NT2/D1 (cell line): ENCODE data around the gene SEC24C.
"Not testable (repeated sequence)": the region's sequence is repeated elsewhere in the genome, so short reads cannot be mapped to it uniquely, and the experiment has no call there.

Source experiments
- DNase-seq: peaks from one replicate; pipeline ENCODE4 v3.0.0-alpha.2; 2011; ENCODE audit warnings: low read depth, low spot score
- H3K27me3 ChIP-seq: 2 replicates; pipeline ENCODE4 v1.6.0; 2011; ENCODE audit warnings: mild to moderate bottlenecking; ENCODE audit not compliant: insufficient read length, insufficient read depth
- H3K36me3 ChIP-seq: 2 replicates; pipeline ENCODE4 v1.6.1; 2011; ENCODE audit warnings: mild to moderate bottlenecking, low read length, mixed read lengths; ENCODE audit not compliant: insufficient read depth, insufficient read length
- H3K4me1 ChIP-seq: 2 replicates; pipeline ENCODE4 v1.5.1; 2011; ENCODE audit not compliant: insufficient read depth, insufficient read length
- H3K4me3 ChIP-seq: 2 replicates; pipeline ENCODE4 v1.5.1; 2011; ENCODE audit warnings: low read depth; ENCODE audit not compliant: insufficient read length
- H3K9ac ChIP-seq: 2 replicates; pipeline ENCODE4 v1.6.0; 2011; ENCODE audit warnings: low read depth; ENCODE audit not compliant: insufficient read length
- H3K9me3 ChIP-seq: 2 replicates; pipeline ENCODE4 v1.5.1; 2011; ENCODE audit warnings: mild to moderate bottlenecking, low read length; ENCODE audit not compliant: insufficient read depth
- SUZ12 ChIP-seq: IDR thresholded peaks from 2 replicates; pipeline ENCODE4 v1.6.1; 2011; ENCODE audit not compliant: insufficient read length, insufficient read depth; ENCODE audit errors: extremely low read depth
- YY1 ChIP-seq: IDR thresholded peaks from 2 replicates; pipeline ENCODE4 v1.6.1; 2011; ENCODE audit not compliant: insufficient read length, insufficient read depth
- ZNF274 ChIP-seq: IDR thresholded peaks from 2 replicates; pipeline ENCODE4 v1.6.1; 2011; ENCODE audit warnings: mild to moderate bottlenecking, low read depth, low read length

Gene SEC24C

DNA sequence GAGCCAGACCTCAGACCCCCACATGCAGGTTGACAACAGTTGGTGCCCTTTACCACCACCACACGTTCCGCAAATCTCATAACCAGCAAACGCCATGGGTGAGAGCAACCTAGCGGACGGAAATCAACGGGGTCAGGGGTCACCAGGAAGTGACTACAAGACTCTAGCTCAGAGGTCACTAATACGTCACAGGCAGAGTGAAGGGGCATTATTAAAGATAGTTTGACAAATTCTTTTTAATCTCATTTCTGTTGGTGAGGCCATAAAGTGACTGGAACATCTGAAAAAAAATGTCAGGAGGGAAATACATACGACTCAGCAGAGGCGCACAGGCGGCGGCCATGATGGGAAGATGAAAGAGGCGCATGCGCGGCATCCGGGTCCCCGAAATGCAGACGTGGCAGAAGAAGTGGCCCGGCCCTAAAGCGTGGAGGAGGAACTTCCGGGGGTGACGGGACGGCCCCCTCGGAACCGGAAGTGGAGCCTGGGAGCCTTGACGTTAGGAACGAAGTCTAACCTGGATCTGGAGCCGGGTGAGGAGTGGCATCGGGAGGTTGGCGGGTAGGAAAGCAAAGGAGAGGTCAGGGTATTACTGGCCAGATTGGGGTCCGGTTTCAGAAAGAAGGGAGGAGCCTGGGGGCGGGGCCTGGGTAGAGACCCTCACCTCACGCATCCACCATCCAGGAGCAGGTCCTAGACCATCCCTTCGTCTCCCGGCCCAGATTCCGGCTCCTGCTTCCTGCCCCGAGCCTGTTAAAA is at the start of gene SEC24C:
Gene SEC24C, plus strand, starts transcription at position 468 of the 759 bp plus-strand sequence. CDS start 2,461 bp downstream, outside the sequence.
- DNase-seq, result peak; percentile 84
- H3K9ac ChIP-seq, result peak within 1 kb of the TSS; percentile 82
- H3K27me3 ChIP-seq, result no peaks in the 10 kb centered on the region
- peaks cover 28% of the 10 kb centered on the region for H3K36me3 ChIP-seq
- no peaks in the 10 kb centered on the region for H3K4me1 ChIP-seq
- H3K4me3 ChIP-seq, result peak within 1 kb of the TSS; percentile 86
- no peaks in the 10 kb centered on the region for H3K9me3 ChIP-seq
- no peak for TF ChIP-seq SUZ12
- TF ChIP-seq YY1, result peak; percentile 79
- no peak for TF ChIP-seq ZNF274

- H3K9ac ChIP-seq, H3K27me3 ChIP-seq, H3K4me3 ChIP-seq, H3K4me1 ChIP-seq, H3K9me3 ChIP-seq, DNase-seq, H3K36me3 ChIP-seq: not testable (repeated sequence)
These were observed 48.9 kb upstream of the SEC24C start for GRCh38 chr10:73695302-73695701.

DNA sequence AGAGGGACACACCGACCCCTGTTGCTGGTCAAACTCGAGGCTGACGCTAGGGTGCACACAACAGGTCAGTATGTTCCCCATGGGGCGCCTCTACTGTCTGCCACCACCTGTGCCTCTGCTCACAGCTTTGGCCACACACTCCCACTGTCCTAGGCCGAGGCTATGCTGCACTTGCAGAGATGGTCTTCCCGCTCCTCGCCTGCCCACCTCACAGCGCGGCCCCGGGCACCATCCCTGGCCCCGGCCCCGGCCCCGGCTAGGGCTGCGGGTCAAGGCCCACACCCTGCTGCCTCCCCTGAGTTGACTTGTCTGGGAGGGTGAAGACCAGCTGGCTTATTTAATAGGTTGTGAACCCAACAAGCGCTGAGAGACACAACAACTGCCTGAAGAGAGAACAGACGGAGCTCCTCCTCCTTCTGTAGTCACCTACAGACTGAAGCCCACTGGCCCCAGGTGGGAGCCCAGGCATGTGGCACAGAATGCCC is 46.5 kb upstream of the SEC24C start, which contains the start of gene AGAP5:
Gene AGAP5, minus strand, starts transcription at position 435 of the 485 bp plus-strand sequence. Its CDS starts 354 bp downstream, at position 81.
- H3K4me1 ChIP-seq, H3K27me3 ChIP-seq, H3K36me3 ChIP-seq, H3K9ac ChIP-seq, H3K9me3 ChIP-seq, DNase-seq, H3K4me3 ChIP-seq: not testable (repeated sequence)

DNA sequence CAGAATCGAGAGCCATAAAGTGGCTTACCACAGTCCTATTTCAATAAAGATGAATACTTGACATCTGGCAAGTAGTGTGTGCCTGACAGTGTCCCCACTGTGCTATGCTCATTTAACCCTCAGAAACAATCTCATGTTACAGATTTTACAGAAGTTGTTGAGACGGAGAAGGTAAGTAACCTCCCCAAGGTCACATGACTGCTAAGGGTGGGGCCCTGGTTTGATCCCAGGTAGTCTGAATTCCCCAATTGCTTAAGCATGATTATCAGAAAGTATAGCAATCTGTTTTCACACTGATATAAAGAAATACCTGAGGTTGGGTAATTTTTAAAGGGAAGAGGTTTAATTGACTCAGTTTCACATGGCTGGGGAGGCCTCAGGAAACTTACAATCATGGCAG is 45.4 kb upstream of the SEC24C start:
- H3K9me3 ChIP-seq, H3K4me1 ChIP-seq, H3K4me3 ChIP-seq, H3K36me3 ChIP-seq, H3K27me3 ChIP-seq, DNase-seq, H3K9ac ChIP-seq: not testable (repeated sequence)

DNA sequence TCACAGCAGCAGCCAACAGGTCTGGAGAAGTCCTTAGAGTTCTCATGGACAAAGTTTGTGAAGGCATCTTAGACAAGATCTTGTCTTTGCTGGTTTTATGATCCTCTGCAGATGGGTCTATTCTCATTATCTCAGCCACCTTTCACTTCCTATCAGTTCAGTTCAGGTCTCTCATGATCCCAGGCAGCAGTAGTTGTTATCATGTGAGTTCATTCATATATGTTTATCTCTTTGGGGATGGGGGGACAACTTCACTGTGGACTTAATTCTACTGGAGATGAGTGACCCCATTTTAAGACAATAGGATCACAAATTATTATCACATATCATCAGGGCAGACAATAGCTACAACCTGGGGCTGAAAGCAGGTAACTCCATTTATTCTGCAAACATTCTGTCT is 40.2 kb upstream of the SEC24C start:
- not testable (repeated sequence) for DNase-seq, H3K4me3 ChIP-seq, H3K9me3 ChIP-seq, H3K9ac ChIP-seq, H3K4me1 ChIP-seq, H3K27me3 ChIP-seq, H3K36me3 ChIP-seq

DNA sequence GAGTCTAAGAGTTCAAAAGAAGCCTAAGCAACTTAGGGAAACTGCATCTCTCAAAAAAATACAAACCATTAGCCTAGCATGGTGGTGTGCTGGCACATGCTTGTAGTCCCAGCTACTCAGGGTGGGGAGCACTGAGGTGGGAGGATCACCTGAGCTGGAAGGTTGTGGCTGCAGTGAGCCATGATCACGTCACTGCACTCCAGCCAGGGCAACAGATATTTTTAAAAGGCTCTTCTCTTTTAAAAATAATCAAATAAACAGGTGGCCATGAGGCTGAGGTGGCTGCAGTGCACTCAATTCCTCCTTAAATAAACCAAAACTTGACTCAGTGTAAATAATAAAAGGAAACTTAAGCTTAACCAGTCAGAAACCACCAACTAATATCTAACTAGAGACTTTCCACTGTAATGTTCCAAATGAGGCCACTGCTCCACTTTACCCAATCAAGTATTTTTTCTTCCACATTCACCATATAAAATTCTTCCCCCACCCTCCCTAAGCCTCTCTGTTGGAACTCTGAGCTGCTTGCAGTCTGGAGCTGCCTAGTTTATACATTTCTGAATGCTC is 38.6 kb upstream of the SEC24C start:
- H3K9ac ChIP-seq, H3K4me1 ChIP-seq, H3K4me3 ChIP-seq, H3K27me3 ChIP-seq, H3K9me3 ChIP-seq, DNase-seq, H3K36me3 ChIP-seq: not testable (repeated sequence)

DNA sequence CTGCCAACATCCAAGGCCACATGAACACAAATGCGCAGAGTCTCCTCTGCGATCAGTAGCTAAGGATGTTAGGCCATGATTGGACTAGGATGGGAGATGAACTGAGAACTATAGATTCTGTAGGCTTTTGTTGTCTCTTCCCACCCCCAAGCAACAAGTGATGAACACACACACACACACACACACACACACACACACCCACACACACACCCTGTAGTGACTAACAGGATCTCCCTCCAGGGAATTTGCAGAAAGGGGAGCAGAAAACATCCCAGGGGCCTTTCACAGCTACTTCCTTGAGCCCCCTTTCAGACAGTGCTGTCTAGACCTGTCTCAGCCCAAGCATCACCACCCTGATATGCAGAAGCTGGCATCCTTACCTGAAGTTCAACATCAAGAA is 37.7 kb upstream of the SEC24C start:
- H3K9me3 ChIP-seq, H3K4me3 ChIP-seq, H3K36me3 ChIP-seq, H3K27me3 ChIP-seq, H3K4me1 ChIP-seq, H3K9ac ChIP-seq, DNase-seq: not testable (repeated sequence)

GRCh38 chr10:73707628-73708027 is 36.5 kb upstream of the SEC24C start:
- H3K4me1 ChIP-seq, DNase-seq, H3K36me3 ChIP-seq, H3K4me3 ChIP-seq, H3K9me3 ChIP-seq, H3K9ac ChIP-seq, H3K27me3 ChIP-seq: not testable (repeated sequence)

- DNase-seq, H3K4me1 ChIP-seq, H3K4me3 ChIP-seq, H3K9me3 ChIP-seq, H3K27me3 ChIP-seq, H3K9ac ChIP-seq: not testable (repeated sequence)
- H3K36me3 ChIP-seq, result peaks cover 10% of the 10 kb centered on the region
These were observed 36.0 kb upstream of the SEC24C start for GRCh38 chr10:73708122-73708521.

DNA sequence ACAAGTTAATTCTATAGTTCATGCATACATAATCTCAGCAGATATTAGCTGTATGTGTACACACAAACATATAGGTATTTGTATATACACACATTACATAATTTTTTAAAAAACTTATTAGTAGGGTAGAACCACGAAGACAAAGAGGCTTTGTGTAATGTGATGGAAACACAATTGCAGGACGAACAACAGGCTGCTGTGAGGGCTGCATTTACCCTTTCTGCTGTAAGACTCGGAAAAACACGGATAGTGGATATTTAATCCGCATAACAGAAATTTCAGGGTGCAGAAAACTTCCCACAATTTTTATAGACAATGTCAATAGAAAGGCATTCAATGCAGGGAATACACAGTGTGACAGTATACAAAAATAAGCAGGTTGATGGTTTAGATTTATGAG is 32.5 kb upstream of the SEC24C start:
- H3K4me1 ChIP-seq, H3K4me3 ChIP-seq, H3K9me3 ChIP-seq, H3K27me3 ChIP-seq, H3K9ac ChIP-seq, DNase-seq: not testable (repeated sequence)
- H3K36me3 ChIP-seq, result peaks cover 17% of the 10 kb centered on the region

DNA sequence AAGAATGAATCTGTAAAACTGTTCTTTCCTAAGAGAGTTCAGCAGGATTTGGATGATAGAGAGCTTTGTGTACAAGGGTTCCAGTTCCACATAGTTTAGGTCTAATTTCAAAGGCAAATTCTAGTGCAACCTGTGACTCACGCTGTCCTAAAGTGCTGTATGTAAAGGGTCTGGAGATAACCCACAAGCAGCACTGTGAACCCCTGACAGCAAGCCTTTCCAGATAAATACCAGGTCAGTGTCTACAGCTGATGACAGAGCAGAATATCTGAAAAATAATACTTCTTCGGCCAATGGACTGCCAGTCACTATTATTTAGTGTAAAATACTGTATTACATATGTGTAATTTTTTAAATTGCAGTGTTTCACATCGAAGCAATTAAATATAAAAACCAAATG is 30.3 kb upstream of the SEC24C start:
- H3K27me3 ChIP-seq, H3K9me3 ChIP-seq, H3K4me1 ChIP-seq, DNase-seq, H3K9ac ChIP-seq, H3K4me3 ChIP-seq: not testable (repeated sequence)
- H3K36me3 ChIP-seq, result peaks cover 35% of the 10 kb centered on the region
